HG02610 (cell line): ENCODE measurements around the gene VANGL2.

Experiments
- ATAC-seq: cut with Tn5 transposase; IDR thresholded peaks from one replicate; pipeline ENCODE4 v1.9.1; 2021; ENCODE audit warnings: mild to moderate bottlenecking, moderate library complexity; ENCODE audit not compliant: unreplicated experiment

Gene VANGL2

GRCh38 chr1:160425847-160426246, 25.5 kb downstream of the VANGL2 start:
- ATAC-seq: no peak

DNA sequence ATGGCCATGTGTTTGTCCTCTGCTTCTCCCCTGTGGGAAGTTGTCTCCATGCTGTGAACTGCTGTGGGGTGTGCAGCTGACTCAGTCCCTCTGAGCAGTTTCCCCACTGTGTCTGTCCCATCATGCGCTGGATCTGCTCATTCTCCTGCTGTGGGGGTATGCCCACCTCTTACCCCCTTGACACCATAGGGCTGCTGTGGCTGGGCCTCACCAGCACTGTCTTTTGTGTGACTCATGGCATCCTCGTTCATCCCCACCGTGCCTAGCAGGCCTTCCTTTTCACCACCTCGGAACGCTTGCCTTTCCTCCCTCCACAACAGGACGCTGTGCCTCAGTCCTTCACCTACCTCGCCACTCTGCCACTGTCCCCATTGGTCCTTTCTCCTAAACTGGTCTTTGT, 27.3 kb downstream of the VANGL2 start:
- no peak for ATAC-seq

- ATAC-seq: no peak
Measured at GRCh38 chr1:160428053-160428452, 27.7 kb downstream of the VANGL2 start.

DNA sequence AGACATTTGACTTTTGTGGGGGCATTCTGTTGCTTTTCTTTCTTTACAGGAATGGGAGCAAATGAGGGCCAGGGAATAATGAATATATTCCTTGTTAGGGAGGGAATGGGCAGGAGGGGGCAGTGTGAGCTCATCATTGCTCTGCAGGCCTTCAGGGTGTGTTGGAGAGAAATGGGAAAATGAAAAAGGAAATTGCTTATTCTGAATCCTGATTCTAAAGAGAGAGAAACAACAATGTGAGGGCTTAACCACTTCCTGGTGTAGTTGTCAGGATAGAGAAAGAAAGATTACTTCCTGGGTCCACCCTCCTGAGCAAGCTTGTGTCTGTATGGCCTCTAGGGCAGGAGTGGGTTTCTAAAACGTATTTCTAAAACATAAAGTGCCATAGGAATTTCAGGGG, 28.3 kb downstream of the VANGL2 start:
- ATAC-seq: peak; percentile 33

GRCh38 chr1:160429125-160429561, 28.8 kb downstream of the VANGL2 start:
- ATAC-seq: peak; percentile 7

DNA sequence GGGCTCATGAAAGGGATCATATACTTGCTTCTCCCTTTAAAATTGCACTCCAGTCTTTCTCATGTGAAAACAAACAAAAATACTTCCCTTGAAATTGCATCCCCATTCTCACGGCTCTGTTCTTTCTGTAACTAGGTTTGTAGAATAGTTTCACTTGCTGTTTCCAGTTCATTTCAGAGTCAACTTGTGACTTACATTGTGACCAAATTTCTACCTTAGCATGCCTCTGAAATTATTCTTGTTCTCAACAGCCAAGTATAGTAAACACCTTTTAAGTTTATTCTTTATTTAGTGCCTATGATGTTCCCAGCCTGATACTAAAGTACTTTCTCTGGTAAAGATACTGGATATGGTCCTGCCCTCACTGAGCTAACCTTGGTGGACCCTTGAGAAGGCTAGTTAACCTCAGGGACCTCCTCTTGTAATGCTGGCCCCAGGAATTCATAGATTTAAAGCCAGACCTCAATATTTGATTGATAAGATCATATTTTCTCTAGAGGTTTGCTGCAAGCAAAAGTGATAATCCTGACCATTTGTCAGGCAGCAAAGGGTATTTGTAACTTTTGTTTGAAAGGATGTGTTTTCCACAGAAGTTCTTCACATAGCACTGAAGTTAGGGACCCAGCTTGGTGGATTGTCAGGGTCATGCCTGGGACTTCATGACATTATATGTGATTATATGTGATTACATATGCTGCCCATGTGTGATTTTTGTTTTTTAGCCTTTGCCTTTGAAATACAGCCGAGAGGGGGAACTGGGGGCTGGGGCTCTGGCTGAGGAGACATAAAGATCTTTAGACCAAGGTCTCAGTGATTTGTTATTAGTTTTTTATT, 29.6 kb downstream of the VANGL2 start:
- peak; percentile 43 for ATAC-seq

DNA sequence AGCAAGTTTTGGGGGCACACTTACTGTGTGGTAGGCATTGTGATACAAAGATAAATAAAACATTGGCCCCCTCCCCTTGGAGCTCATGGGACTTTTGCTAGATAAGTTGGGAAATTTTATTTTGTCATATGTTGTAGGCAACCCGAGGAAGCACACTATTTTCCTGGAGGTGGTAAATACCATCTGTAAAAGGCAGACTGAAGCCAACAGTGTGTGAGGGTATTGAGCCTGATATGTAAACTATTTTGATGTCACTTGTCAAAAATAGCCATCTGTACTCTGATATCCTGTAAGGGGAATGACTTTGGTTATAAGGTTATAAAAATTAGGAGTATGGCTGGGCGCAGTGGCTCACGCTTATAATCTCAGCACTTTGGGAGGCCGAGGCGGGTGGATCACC, 30.6 kb downstream of the VANGL2 start:
- ATAC-seq: no peak

- no peak for ATAC-seq
Measured at GRCh38 chr1:160431571-160431970, 31.2 kb downstream of the VANGL2 start.

DNA sequence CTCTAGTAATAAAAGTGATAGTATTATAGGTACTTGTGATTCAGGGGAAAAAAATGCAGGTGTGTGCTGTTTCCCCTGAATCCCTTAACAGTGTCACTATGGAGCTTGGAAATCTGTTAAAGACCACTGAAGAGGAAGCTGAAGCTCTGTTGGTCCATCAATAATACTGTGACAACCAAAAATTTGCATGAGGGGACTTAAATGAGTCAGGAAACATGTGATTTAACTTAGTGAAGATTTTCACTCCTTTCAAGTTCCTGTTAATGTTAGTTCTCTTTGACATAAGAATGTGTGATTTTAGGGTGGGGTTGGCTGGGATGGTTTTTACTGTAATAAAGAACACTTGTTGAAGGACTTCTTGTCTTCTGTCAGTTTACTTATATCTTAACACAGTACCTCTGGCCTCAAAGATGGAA, 32.0 kb downstream of the VANGL2 start:
- ATAC-seq: peak; percentile 64

DNA sequence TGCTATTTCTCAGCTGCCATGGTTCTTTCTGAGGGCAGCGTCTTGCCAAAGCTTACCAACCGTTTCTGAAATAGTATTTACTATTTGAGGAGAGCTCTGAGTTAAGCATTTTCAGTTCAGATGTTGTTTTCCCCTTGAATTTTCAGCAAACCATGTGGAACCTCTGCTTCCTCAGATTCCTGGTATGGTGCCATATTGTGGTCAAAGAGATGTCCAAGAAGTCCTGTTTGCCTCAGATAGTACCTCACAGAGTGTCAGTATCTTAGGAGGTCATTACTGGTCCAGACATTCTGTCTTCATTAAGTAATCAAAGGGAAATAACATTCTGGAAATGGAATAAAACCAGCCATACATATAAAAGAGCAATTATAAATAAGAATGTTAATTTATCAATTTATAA, 36.6 kb downstream of the VANGL2 start:
- ATAC-seq: no peak

DNA sequence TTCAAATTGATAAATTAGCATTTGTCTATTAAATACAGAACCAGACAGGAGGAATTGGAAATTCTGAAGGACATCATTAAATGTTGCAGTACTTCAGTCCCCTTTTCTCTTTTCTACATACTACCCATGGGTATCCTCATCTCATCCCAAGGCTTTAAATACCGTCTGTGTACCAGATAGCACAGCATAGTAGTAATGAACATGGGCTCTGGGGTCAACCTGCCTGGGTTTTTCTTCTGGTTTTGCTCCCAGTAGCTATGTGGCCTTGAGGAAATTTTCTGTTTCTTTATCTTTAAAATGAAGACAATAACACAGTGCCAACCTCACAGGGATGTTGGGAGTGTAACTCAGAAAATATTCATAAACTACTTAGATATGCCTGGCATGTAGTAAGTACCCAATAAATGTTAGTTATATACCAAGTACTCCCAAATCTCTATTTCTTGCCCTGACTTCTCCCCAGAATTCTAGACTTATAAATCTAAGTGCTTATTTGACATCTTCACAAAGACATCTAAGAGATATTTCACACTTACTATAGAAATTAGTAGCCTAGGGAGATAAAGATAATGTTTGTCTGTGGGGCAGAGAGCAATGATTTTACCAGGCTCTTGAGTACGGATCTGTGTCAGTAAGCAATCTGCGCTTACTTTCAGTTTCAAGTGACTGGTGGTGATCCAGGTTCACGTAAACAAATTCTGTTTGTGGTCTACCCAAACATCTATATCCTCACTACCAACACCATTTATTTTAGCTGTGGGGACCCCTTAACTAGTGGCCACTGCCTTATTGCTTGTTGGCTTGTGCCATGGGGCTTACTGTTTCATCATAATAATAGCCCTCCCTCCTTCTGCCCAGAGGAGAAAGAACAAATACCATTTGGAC, 37.3 kb downstream of the VANGL2 start:
- peak; percentile 86 for ATAC-seq

- ATAC-seq: no peak
Measured at GRCh38 chr1:160438317-160438918, 38.1 kb downstream of the VANGL2 start.

- no peak for ATAC-seq
Measured at GRCh38 chr1:160438935-160439334, 38.6 kb downstream of the VANGL2 start.

DNA sequence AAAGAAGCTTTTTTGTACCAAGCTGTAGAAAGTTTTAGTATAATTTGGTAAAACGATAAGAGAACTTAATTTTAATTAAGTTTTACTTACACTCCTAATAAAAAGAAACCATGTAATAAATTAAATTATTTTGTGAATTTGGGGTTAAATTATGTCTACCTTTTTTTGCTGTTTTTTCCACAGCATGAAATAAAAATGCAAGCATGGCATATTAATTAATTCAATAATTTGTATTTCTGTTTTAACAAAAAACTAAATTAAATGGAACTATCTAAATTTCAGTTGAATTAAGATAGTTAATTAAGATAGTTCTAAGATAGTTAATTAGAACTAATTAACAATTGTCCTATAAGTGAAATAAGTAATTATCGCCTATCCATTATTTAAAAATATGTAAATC, 39.4 kb downstream of the VANGL2 start:
- no peak for ATAC-seq

- ATAC-seq: no peak
Measured at GRCh38 chr1:160446945-160447600, 46.7 kb downstream of the VANGL2 start.

DNA sequence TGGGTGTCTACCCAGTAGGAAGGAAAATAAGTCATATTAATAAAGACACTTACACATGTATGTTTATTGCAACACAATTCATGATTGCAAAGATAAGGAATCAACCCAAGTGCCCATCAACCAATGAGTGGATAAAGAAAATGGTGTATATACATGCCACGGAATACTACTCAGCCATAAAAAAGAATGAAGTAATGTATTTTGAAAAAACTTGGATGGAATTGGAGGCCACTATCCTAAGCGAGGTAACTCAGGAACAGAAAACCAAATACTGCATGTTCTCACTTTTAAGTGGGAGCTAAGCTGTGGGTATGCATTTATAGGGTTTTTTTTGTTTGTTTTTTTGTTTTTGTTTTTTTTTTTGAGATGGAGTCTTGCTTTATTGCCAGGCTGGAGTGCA, 49.1 kb downstream of the VANGL2 start:
- ATAC-seq: no peak

GRCh38 chr1:160451119-160451858, 50.9 kb downstream of the VANGL2 start:
- ATAC-seq: peak; percentile 25

GRCh38 chr1:160451859-160452232, 51.5 kb downstream of the VANGL2 start:
- peak; percentile 15 for ATAC-seq

GRCh38 chr1:160453443-160453842, 53.1 kb downstream of the VANGL2 start:
- ATAC-seq: peak; percentile 65
